H1 (cell line): Measurements from ENCODE around the gene SCG3. TPM values are rescaled to one million over a fixed set of nuclear protein-coding genes. Genes with fewer than 3 reads are reported as not detected.

Experiments used
- CTCF ChIA-PET: fragments of 300-600 bp; sonication (Branson Sonifier 250); formaldehyde crosslinking; loops from one replicate; lab custom pipeline; 2021; ENCODE audit not compliant: partially characterized antibody; lab: Charles Lee
- POLR2A ChIA-PET: fragments of 300-600 bp; sonication (Branson Sonifier 250); formaldehyde crosslinking; loops from one replicate; lab custom pipeline; 2021; ENCODE audit warnings: inconsistent platforms; ENCODE audit not compliant: partially characterized antibody; lab: Charles Lee
- DNase-seq, 2 experiments: peaks; one replicate each; pipeline versions ENCODE4 v3.0.0 to v3.0.0-alpha.2; 2010 to 2022; ENCODE audit warnings: low spot score in 2 of 2, low read depth in 1 of 2, mixed read lengths in 1 of 2
- FAIRE-seq: peaks from 2 replicates; lab custom pipeline; 2011; peaks lifted over from hg19 to GRCh38; lab: Jason Lieb, UNC
- H2AFZ ChIP-seq: 2 replicates; pipeline ENCODE4 v1.8.1; 2012; ENCODE audit warnings: low read length, inconsistent platforms
- H2AK5ac ChIP-seq: 2 replicates; pipeline ENCODE4 v1.6.1; 2013; ENCODE audit warnings: low read depth, low read length
- H2BK120ac ChIP-seq: replicated peaks from 2 replicates; pipeline ENCODE3; 2013; ENCODE audit warnings: low read depth, low read length, inconsistent platforms
- H2BK12ac ChIP-seq: 2 replicates; pipeline ENCODE4 v1.6.1; 2013; ENCODE audit warnings: low read depth, low read length
- H2BK15ac ChIP-seq: 2 replicates; pipeline ENCODE4 v1.6.1; 2013; ENCODE audit warnings: low read length
- H2BK20ac ChIP-seq: 2 replicates; pipeline ENCODE4 v1.6.1; 2013; ENCODE audit warnings: low read length
- H2BK5ac ChIP-seq: 2 replicates; pipeline ENCODE4 v1.6.1; 2013; ENCODE audit warnings: low read depth, low read length
- H3K14ac ChIP-seq: 2 replicates; pipeline ENCODE4 v1.6.1; 2013; ENCODE audit warnings: inconsistent platforms; ENCODE audit not compliant: insufficient read length
- H3K18ac ChIP-seq: 2 replicates; pipeline ENCODE4 v1.6.1; 2013; ENCODE audit warnings: low read length; ENCODE audit errors: extremely low read depth
- H3K23ac ChIP-seq: 2 replicates; pipeline ENCODE4 v1.6.1; 2013; ENCODE audit warnings: inconsistent platforms; ENCODE audit not compliant: insufficient read length
- H3K23me2 ChIP-seq: 2 replicates; pipeline ENCODE4 v1.6.1; 2013; ENCODE audit warnings: low read depth, low read length
- H3K27ac ChIP-seq: 2 replicates; pipeline ENCODE4 v1.6.1; 2011; ENCODE audit warnings: low read depth, low read length, inconsistent platforms
- H3K27me3 ChIP-seq, 4 experiments: replicated peaks in 1 of 4; 1 replicate in 1 of 4; 2 replicates in 3 of 4; pipeline versions ENCODE4 v1.6.1 to v1.8.1; 2011 to 2013; ENCODE audit warnings: low read length in 3 of 4, mild to moderate bottlenecking in 3 of 4, inconsistent platforms in 2 of 4, mixed read lengths in 2 of 4, moderate library complexity in 1 of 4; ENCODE audit not compliant: control insufficient read depth in 3 of 4, insufficient read depth in 3 of 4; ENCODE audit errors: extremely low read depth in 1 of 4
- H3K36me3 ChIP-seq, 4 experiments: 2 replicates each; pipeline versions ENCODE4 v1.6.1 to v1.8.1; 2011 to 2013; ENCODE audit warnings: mild to moderate bottlenecking in 4 of 4, low read length in 3 of 4, moderate library complexity in 2 of 4, control low read depth in 1 of 4, inconsistent platforms in 1 of 4; ENCODE audit not compliant: insufficient read depth in 4 of 4, control insufficient read depth in 2 of 4
- H3K4ac ChIP-seq: replicated peaks from 2 replicates; pipeline ENCODE3; 2013; ENCODE audit warnings: low read length, low read depth, mixed read lengths, inconsistent platforms; ENCODE audit not compliant: insufficient read length
- H3K4me1 ChIP-seq, 4 experiments: replicated peaks in 1 of 4; 1 replicate in 1 of 4; 2 replicates in 3 of 4; pipeline versions ENCODE4 v1.6.1 to v1.8.1; 2011 to 2013; ENCODE audit warnings: low read length in 3 of 4, inconsistent platforms in 2 of 4, mixed read lengths in 1 of 4; ENCODE audit not compliant: insufficient read depth in 4 of 4, control insufficient read depth in 3 of 4
- H3K4me2 ChIP-seq, 2 experiments: 2 replicates each; pipeline versions ENCODE4 v1.6.1 to v1.8.1; 2011 to 2013; ENCODE audit warnings: low read depth in 2 of 2, low read length in 2 of 2, control low read depth in 1 of 2, inconsistent platforms in 1 of 2, mild to moderate bottlenecking in 1 of 2; ENCODE audit not compliant: insufficient read depth in 1 of 2
- H3K4me3 ChIP-seq, 4 experiments: fragments of 200-600, 300-600 bp in 1 of 4; sonication (generic), shearing (Covaris generic), sonication (Bioruptor Twin) in 1 of 4; 2 replicates each; pipeline versions ENCODE4 v1.5.1 to v1.8.1; 2011 to 2016; ENCODE audit warnings: low read length in 4 of 4, low read depth in 3 of 4, control low read depth in 2 of 4, inconsistent platforms in 2 of 4, mild to moderate bottlenecking in 2 of 4, mixed read lengths in 1 of 4, moderate library complexity in 1 of 4; ENCODE audit not compliant: insufficient read depth in 2 of 4; ENCODE audit errors: extremely low read depth in 1 of 4
- H3K56ac ChIP-seq: replicated peaks from 2 replicates; pipeline ENCODE3; 2013; ENCODE audit warnings: low read depth, mild to moderate bottlenecking, mixed read lengths, low read length, inconsistent platforms; ENCODE audit not compliant: insufficient read length
- H3K79me1 ChIP-seq: 2 replicates; pipeline ENCODE4 v1.6.1; 2013; ENCODE audit warnings: low read depth, low read length, control low read depth
- H3K79me2 ChIP-seq, 2 experiments: 2 replicates each; pipeline versions ENCODE4 v1.6.1 to v1.8.1; 2012 to 2013; ENCODE audit warnings: low read length in 2 of 2, mild to moderate bottlenecking in 2 of 2, inconsistent platforms in 1 of 2; ENCODE audit not compliant: insufficient read depth in 2 of 2, control insufficient read depth in 1 of 2
- H3K9ac ChIP-seq, 4 experiments: replicated peaks in 1 of 4; 1 replicate in 1 of 4; 2 replicates in 3 of 4; pipeline versions ENCODE4 v1.6.1 to v1.8.1; 2011 to 2013; ENCODE audit warnings: low read depth in 3 of 4, low read length in 3 of 4, control low read depth in 2 of 4, mild to moderate bottlenecking in 2 of 4, moderate library complexity in 2 of 4, inconsistent platforms in 1 of 4; ENCODE audit errors: extremely low read depth in 1 of 4
- H3K9me3 ChIP-seq, 2 experiments: 2 replicates each; pipeline versions ENCODE4 v1.6.1 to v1.8.1; 2012 to 2013; ENCODE audit warnings: mild to moderate bottlenecking in 2 of 2, moderate library complexity in 2 of 2, control low read depth in 1 of 2, inconsistent platforms in 1 of 2, low read depth in 1 of 2, low read length in 1 of 2, mixed read lengths in 1 of 2; ENCODE audit not compliant: insufficient read depth in 2 of 2
- H4K20me1 ChIP-seq, 2 experiments: replicated peaks in 1 of 2; 2 replicates each; pipeline versions ENCODE3 to v1.8.1; 2011 to 2013; ENCODE audit warnings: inconsistent platforms in 2 of 2, low read length in 2 of 2, mild to moderate bottlenecking in 1 of 2; ENCODE audit not compliant: insufficient read depth in 2 of 2, control insufficient read depth in 1 of 2
- H4K5ac ChIP-seq: 2 replicates; pipeline ENCODE4 v1.6.1; 2013; ENCODE audit warnings: low read length, low read depth, mixed read lengths, inconsistent platforms; ENCODE audit not compliant: insufficient read length
- H4K8ac ChIP-seq: 2 replicates; pipeline ENCODE4 v1.8.0; 2013; ENCODE audit warnings: mild to moderate bottlenecking, moderate library complexity, low read length, inconsistent platforms; ENCODE audit not compliant: insufficient read depth; ENCODE audit errors: extremely low read depth
- H4K91ac ChIP-seq: replicated peaks from 2 replicates; pipeline ENCODE3; 2013; ENCODE audit warnings: low read length, mixed read lengths, inconsistent platforms; ENCODE audit not compliant: insufficient read length
- ASH2L ChIP-seq: fragments of 200-600, 300-600 bp; sonication (generic); IDR thresholded peaks from one replicate; pipeline ENCODE4 v1.7.1; 2017; ENCODE audit warnings: low read length
- BRCA1 ChIP-seq: IDR thresholded peaks from 2 replicates; pipeline ENCODE4 v1.6.1; 2012; ENCODE audit warnings: low read depth, low read length, improper control_type of control experiment
- CBX8 ChIP-seq: fragments of 300-800, 300-1000 bp; sonication (generic); IDR thresholded peaks from 2 replicates; pipeline ENCODE4 v1.7.1; 2016; ENCODE audit warnings: low read depth, low read length, borderline replicate concordance
- CHD1 ChIP-seq: IDR thresholded peaks from 2 replicates; pipeline ENCODE4 v1.6.1; 2012; ENCODE audit warnings: low read depth, low read length, improper control_type of control experiment
- CREB1 ChIP-seq: IDR thresholded peaks from 2 replicates; pipeline ENCODE4 v1.6.1; 2012; ENCODE audit warnings: inconsistent platforms
- EZH2 ChIP-seq: fragments of 200-600 bp; sonication (generic); IDR thresholded peaks from 2 replicates; pipeline ENCODE4 v1.7.1; 2012; ENCODE audit warnings: low read depth, mild to moderate bottlenecking, moderate library complexity, low read length, inconsistent platforms; ENCODE audit not compliant: severe bottlenecking
- GABPA ChIP-seq: IDR thresholded peaks from 2 replicates; pipeline ENCODE4 v1.6.1; 2011; ENCODE audit warnings: mild to moderate bottlenecking, low read length, moderate library complexity, borderline replicate concordance; ENCODE audit not compliant: insufficient read depth
- HDAC2 ChIP-seq, 2 experiments: fragments of 300-600 bp in 1 of 2; sonication (generic) in 1 of 2; IDR thresholded peaks; 2 replicates each; pipeline ENCODE4 v1.6.1; 2011 to 2012; ENCODE audit warnings: low read depth in 2 of 2, low read length in 2 of 2, mild to moderate bottlenecking in 2 of 2, moderate library complexity in 2 of 2, borderline replicate concordance in 1 of 2, inconsistent platforms in 1 of 2
- JUND ChIP-seq: IDR thresholded peaks from 2 replicates; pipeline ENCODE4 v1.6.1; 2011; ENCODE audit warnings: mild to moderate bottlenecking, improper control_type of control experiment, low read length
- KDM1A ChIP-seq: fragments of 200-600, 300-600 bp; sonication (generic); IDR thresholded peaks from 2 replicates; pipeline ENCODE4 v1.7.1; 2016; ENCODE audit warnings: mild to moderate bottlenecking, low read length, borderline replicate concordance
- KDM5A ChIP-seq: fragments of 200-600 bp; IDR thresholded peaks from 2 replicates; pipeline ENCODE4 v1.7.1; 2012; ENCODE audit warnings: mild to moderate bottlenecking, low read length, inconsistent platforms, mixed read lengths
- WGBS, 2 experiments: shearing (Covaris generic) in 1 of 2; methylation state at CpG; one replicate each; pipeline versions ENCODE4 v1.1.6 to v1.1.7; 2013 to 2015; ENCODE audit warnings: low lambda C conversion rate in 2 of 2, mixed read lengths in 2 of 2, inconsistent platforms in 1 of 2, low coverage in 1 of 2, missing lambda C conversion rate in 1 of 2; ENCODE audit not compliant: insufficient replicate concordance in 2 of 2, insufficient coverage in 1 of 2, insufficient read length in 1 of 2; ENCODE audit errors: extremely low coverage in 1 of 2, missing lambda C conversion rate in 1 of 2; 5-methylcytosine and 5-hydroxymethylcytosine counted together
- polyA plus RNA-seq, 7 experiments: library from polyadenylated mRNA; depleted of rRNA in 3 of 7; stranded (reverse) in 5 of 7; unstranded in 2 of 7; fragments of >200 nt in 5 of 7; fragments of 200-250 nt in 2 of 7; gene quantifications; 1 replicate in 5 of 7; 2 replicates in 1 of 7; 4 replicates in 1 of 7; pipeline versions ENCODE4 v1.2.1 to v1.2.3, GENCODE V29; 2011 to 2013; ENCODE audit warnings: missing spikeins in 2 of 7, mixed read lengths in 2 of 7
- total RNA-seq: library from RNA; stranded (reverse); fragmentation: NEBNext Ultra II Directional; extraction: Animal tissue kit (Norgen Biotek cat#: 25700); gene quantifications from 2 replicates; pipeline ENCODE4 v1.2.1, GENCODE V29; 2021

Gene SCG3
- total and polyA plus RNA-seq, 2 of the 8 experiments (the other 6 are each of a cell fraction or from before 2014, with no cell fraction given) = 5.2 to 45.9 TPM

- Histone ChIP-seq H3K79me1 (no peaks in the 10 kb centered on the region), H4K91ac (no peak overlapping the region), H2BK12ac (no peak overlapping the region), H4K20me1 (no peaks in the 10 kb centered on the region), H2AK5ac (no peak overlapping the region), H3K36me3 (no peaks in the 10 kb centered on the region), H2BK120ac (no peak overlapping the region), H3K56ac (no peak overlapping the region), H3K9me3 (no peaks in the 10 kb centered on the region), H3K14ac (no peak overlapping the region), H2BK15ac (no peak overlapping the region), H3K27ac (no peak overlapping the region), H3K79me2 (no peaks in the 10 kb centered on the region), H3K4me1 (no peaks in the 10 kb centered on the region), H2BK5ac (no peak overlapping the region), H3K4ac (no peak overlapping the region), H3K23ac (no peak overlapping the region), H3K23me2 (no peaks in the 10 kb centered on the region), H3K18ac (no peak overlapping the region), H2AFZ (no peak overlapping the region), H2BK20ac (no peak overlapping the region), H3K9ac (no peak overlapping the region), H4K5ac (no peak overlapping the region), H4K8ac (no peak overlapping the region), H3K27me3 (no peaks in the 10 kb centered on the region; a peak in 2 of 7 replicates), H3K4me2 (no peak overlapping the region), H3K4me3 (no peak overlapping the region)
- TF ChIP-seq CBX8 = no peak
- no peak for TF ChIP-seq ASH2L
- TF ChIP-seq HDAC2 (IDR thresholded peaks at IDR 0.05; ENCODE audit: borderline replicate concordance in 1 of 2, low read depth in 2 of 2, low read length in 2 of 2) = no peak
- no peak for TF ChIP-seq JUND
- TF ChIP-seq GABPA = no peak
- no peak for TF ChIP-seq CREB1
- TF ChIP-seq BRCA1 = no peak
- no peak for TF ChIP-seq KDM1A
- no peak for TF ChIP-seq CHD1
- TF ChIP-seq KDM5A = no peak
- no peak for TF ChIP-seq EZH2
- 91% methylated on average over 1 of the region's 1 CpG; no CpG with 5 or more reads in 1 of the 2 experiments for WGBS, 2 experiments
- POLR2A ChIA-PET = no interaction called here
- DNase-seq (no peak), FAIRE-seq (no peak)
- CTCF ChIA-PET = interaction anchor here (0.7 to 2.4 kb wide), 2 partner anchors 12 to 134 kb away, joined by 4 to 11 read pairs; no protein-coding TSS in a partner anchor
Observed at GRCh38 chr15:51642696-51643095, 38.6 kb upstream of the SCG3 start.
